Erythroblast (primary cell): ENCODE results near the gene CFAP70.

Source experiments
- GATA1 ChIP-seq: IDR thresholded peaks from 2 replicates; pipeline ENCODE4 v1.6.1; 2011; ENCODE audit warnings: low read depth, mild to moderate bottlenecking, control low read depth, low read length, moderate library complexity
- POLR2A ChIP-seq: IDR thresholded peaks from 2 replicates; pipeline ENCODE4 v1.6.1; 2011; ENCODE audit warnings: mild to moderate bottlenecking, low read length

- TF ChIP-seq POLR2A = no peak
- TF ChIP-seq GATA1 = no peak
Observed at GRCh38 chr10:73339436-73339835, 19.2 kb downstream of the CFAP70 start.
